GM19023 (cell line): ENCODE data around the gene GULP1.

ENCODE experiments used
- ATAC-seq: cut with Tn5 transposase; IDR thresholded peaks from one replicate; pipeline ENCODE4 v1.9.1; 2021; ENCODE audit warnings: mild to moderate bottlenecking, moderate library complexity; ENCODE audit not compliant: unreplicated experiment

Gene GULP1

DNA sequence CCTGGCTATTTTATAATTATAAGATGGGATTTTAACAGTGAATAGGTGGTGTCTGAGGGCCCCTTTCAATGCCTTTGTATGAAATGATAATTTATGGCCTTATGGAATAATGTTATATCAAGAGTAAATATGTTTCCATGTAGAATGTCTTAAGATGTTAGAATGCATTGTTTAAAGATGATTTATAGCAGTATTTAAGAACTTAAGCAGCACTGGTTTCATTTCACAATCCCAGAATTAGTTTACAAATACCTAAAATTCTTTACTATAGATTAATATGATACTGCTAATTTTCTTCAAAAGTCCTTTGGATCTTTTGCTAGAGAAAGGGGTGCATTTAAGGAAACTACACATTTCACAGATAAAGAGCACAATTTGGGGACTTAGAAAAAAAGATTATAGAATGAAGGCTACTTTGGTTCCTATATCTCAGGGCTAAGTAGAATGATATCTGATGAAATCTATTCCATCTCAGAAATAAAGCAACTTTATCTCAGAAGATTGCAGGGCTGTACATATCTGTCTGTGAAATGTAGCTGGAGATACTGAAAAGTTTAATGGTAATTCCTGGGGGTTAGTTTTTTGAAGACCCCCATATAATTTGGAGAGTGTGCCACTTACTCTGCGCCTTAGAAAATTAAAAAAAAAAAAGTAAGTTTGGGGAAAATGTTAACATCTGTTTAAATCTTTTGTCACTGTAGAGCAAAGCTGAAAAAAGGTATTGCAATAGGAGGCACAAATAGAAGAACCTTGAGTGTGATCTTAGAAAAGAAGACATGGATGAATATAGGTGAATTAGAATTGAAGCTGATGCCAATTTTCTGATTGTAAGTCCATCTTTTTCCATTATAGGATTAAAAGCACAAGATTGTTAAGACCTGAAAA, 123.4 kb downstream of the GULP1 start:
- no peak for ATAC-seq

GRCh38 chr2:188415754-188416083, 124.0 kb downstream of the GULP1 start:
- ATAC-seq, result no peak

- no peak for ATAC-seq
These were observed 124.7 kb downstream of the GULP1 start for GRCh38 chr2:188416367-188416766.

GRCh38 chr2:188422726-188423125, 131.1 kb downstream of the GULP1 start:
- ATAC-seq, result no peak

DNA sequence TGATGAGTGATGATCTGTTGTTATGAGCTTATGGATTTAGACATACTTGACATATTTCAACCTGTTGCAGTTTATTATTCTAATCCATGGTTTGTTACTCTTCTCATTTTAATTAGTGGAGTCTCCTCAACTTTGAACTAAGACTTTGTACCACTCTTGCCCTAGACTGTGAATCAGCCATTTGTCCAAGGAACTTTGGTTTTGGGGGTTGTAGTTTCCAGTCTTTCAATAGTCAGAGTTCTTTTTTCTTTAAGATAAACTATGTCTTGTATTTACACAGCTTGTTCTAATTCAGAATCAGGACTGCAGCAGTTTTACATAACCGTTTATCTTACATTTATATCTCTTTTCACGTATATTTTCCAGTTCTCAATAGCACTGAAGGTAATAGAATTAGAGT, 133.6 kb downstream of the GULP1 start:
- ATAC-seq, result no peak

DNA sequence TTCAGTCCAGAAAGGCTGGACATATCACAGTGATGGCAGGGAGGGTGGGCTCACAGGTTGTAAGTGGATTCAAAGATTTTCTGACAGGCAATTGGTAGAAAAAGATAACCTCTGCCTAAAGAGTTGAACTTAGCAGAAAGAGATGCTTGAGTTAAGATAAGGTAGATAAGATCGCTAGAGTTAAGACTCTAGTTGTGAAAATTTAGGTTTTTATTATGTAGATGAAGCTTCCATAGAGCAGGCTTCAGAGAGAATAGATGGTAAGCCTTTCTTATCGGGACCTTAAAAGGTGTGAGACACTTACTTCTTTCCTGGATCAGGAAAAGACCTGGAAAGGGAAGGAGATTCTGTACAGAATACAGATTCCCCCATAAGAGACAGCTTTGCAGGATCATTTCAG, 134.4 kb downstream of the GULP1 start:
- no peak for ATAC-seq

DNA sequence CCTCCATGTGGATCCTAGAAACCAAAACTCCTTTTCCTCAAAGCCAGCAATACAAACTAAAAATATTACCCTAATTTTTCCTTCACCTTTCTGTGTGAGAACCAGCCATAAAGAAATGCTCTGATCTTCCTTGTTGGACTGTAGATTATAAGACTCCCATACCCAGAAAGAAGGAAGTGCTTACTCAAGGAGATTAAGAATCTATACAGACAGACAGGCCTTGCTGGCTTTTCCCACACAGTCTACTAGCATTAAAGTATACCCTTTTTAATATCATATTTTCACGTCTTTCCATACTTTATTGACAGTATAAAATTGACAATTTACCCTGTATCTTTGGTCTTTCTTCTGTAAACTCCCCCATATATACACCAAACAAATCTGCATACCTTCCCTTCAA, 139.0 kb downstream of the GULP1 start:
- ATAC-seq, result no peak

DNA sequence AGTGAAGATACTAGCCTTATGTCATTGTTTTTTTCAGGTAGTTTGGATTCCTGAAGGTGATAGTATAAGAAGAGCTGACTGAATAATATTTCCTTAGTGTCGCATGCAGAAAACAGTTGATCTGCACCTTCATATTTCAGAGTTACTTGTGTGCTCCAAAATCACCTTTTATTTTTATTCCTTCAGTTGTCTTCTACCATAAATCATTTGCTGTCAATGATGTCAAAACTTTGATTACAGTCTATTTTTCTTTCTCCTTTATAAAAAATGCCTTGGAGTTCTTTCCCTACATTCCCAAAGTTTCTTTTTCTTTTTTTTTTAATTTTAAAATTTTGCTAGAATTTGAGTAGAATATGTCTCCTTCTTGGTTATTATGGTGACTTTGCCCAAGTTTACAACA, 142.3 kb downstream of the GULP1 start:
- ATAC-seq, result no peak

GRCh38 chr2:188435115-188435514, 143.4 kb downstream of the GULP1 start:
- ATAC-seq, result no peak

DNA sequence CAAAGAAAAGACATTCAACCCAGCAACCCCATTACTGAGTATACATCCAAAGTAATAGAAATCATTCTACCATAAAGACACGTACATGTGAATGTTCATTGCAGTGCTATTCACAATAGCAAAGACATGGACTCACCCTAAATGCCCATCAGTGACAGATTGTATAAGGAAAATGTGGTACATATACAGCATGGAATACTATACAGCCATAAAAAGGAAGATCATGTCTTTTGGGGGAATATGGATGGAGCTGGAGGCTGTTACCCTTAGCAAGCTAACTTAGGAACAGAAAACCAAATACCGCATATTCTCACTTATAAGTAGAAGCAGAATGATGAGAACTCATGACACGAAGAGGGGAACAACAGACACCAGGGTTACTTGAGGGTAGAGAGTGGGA, 145.9 kb downstream of the GULP1 start:
- no peak for ATAC-seq

DNA sequence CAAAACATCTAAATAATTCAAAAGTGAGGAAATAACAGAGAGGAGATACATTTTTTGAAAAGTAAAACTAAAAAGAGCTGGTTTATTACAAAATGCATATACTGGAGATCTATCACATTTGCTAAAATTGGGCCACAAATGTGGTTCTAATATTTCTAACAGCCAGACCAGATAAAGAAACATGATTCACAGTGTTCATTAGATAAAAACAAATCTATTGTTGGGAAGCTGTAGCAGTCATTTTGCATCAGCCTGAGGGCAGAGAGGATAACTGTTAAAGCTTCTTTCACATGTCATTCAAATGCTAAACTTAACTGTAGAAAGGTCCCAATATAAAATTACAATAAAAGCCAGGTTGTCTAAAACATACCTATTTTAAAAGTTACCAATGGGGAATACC, 148.3 kb downstream of the GULP1 start:
- ATAC-seq, result no peak

DNA sequence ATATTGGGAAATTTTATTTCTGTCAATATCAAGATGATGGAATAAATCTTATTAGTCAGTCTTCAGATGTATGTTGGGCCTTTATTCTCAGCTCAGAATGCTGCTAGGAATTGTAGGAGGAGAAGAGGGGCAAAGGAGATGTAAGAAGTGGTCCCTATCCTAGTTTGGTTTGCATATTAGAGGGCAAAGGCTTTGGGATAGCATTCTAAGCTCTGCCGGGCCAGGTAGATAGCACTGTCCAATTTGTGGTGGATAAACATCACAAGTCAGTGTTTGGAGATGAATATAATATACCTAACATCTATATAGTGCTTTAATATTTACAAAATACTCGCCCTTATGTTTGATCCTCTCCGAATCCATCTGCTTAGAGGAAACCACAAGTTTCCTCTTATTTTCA, 149.2 kb downstream of the GULP1 start:
- no peak for ATAC-seq

DNA sequence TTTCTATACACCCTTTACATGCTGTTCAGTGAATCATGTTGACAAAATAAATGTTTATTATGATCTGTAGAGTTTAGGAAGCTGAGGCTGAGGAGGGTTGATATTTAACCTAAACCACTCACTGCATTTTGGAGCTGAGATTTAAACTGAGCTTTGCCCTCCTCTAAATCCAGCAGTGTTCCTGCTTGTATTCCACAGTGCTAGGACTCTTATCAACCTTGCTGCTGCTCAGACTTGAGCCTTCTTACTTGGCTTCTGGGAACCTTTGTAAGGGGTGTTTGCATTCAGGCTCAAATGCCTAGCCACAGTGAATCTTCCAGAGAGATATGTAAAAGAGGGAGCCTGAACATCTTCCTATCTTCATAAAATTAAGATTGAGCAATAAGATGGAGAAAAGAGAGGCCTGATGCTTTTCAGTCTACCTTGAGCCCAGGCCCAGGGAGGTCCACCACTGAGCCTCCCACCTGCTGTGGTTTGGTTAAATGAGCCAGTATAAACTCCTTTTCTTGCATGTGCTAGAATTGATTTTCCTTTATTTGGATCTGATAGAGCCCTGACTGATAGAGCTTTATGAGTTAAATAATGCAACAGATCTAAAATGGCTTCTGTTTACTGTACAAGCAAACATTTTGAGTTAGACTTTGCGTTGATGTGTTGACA, 149.7 kb downstream of the GULP1 start:
- ATAC-seq, result no peak

DNA sequence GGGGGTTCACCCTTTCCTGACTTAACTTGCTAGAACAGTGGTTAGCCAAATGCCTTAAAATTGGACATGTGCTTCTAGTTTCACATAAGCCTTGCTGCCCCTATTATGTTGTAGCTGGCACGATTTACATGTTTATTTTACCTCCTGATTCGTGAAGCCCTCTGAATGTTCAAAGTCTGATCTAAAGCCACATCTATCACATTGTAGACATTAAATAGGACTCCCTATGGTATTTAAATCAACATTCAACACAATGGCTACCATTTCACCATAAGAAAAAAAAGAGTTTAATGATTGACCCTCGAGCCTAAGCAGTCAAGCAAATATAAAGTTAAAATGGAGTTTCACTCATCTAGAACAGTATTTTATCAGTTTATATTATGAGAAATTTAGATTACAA, 151.5 kb downstream of the GULP1 start:
- ATAC-seq, result no peak

DNA sequence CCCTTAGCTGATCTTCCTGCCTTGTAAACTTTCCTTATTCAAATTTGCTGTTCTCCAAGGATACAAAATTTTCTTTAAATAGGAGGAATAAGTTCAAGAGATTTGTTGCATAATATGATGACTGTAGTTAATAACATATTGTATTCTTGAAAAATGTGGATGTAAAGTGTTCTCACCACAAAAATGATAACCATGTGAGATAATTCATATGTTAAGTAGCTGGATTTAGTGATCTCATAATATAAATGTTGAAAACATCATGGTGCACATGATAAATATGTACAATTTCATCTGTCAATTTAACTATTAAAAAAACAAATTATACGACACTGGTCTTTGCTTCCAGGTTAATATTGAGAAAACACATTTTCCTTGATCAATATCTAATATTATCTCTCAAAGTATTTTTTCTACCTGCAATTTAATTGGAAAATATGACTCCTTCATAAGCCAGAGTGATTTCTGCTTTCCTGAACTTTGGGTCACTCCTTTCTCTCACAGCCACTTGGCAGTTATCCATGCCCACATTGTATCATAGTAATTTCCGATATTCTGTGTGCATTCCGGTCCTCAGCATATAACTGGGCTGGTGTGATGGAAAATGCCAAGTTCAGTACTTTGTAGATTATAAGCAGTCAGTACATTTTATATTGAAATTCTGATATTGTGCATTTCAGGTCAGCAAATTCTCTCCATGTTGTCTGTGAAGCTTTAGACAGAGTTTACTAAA, 152.6 kb downstream of the GULP1 start:
- no peak for ATAC-seq

GRCh38 chr2:188449561-188449960, 157.9 kb downstream of the GULP1 start:
- ATAC-seq, result no peak

GRCh38 chr2:188449971-188450370, 158.3 kb downstream of the GULP1 start:
- no peak for ATAC-seq

DNA sequence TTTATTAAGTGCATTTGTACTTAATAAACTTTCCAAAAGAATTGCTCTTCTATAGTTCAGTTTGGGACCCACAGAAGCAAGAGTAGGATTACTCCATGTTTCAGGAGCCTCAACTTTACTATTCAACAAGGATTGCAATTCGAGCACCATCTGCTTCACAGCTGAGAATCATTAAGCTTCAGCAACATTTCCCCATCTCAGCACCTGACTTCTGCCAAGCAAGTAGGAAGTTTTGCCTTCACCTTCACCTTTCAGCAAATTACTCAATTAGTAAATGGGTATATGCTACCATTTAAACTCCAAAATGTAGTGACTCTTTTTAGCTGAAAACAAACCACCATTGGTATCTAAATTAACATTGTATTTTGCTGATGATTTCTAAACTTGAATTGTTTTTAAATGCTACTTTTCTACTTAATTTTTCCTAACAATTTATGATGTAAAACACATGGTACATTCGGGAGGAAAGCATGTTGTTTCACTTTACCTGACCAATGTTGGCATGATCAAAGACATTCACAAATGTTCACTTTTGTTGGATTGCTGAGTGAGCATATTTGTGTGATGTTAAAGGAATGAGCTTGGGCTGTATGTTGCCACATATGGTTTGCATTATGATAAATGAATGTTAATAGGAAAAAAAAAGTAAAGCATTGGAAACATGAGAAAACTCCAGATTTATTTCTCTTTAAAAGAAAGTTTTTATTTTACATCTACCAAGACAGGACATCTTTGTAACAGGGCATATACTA, 159.2 kb downstream of the GULP1 start:
- ATAC-seq, result no peak

DNA sequence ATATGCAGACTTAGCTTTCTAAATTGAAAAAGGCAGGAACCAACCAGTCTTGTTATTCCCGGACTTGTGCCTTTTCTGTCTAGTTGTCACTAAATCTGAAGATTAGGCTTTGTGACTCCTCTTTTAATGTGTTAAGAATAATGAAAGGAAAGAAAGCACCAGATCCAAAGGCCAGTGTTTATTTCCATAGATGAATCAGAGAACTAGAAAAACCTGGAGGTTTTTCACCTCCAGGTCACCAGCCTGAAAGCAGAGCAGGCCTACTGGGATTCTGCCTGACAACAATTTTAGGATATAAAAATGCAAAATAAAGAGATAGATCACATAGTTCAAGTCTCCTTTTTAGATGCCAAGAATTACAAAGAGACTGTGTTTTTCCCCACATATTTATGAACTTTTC, 160.4 kb downstream of the GULP1 start:
- ATAC-seq, result no peak

GRCh38 chr2:188456114-188456909, 164.6 kb downstream of the GULP1 start:
- ATAC-seq, result no peak
